ENCODE data around the gene BSN.

DNA sequence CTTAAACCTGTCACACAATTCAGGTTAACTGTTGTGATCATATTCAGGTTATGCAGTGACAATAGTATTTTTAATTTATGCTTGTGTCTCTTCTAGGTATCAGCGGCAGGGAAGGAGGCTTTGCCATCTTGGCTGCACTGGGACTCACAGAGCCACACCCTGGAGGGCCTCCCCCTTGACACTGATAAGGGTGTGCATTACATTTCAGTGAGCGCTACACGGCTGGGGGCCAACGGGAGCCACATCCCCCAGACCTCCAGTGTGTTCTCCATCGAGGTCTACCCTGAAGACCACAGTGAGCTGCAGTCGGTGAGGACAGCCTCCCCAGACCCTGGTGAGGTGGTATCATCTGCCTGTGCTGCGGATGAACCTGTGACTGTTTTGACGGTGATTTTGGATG is 23.6 kb upstream of the BSN start:
- TF ChIP-seq TAF1 (IDR thresholded peaks at IDR 0.05; ENCODE audit: low read depth) (no peak), TCF12 (IDR thresholded peaks at IDR 0.05; ENCODE audit: low read depth) (no peak), MAX (IDR thresholded peaks at IDR 0.05) (no peak), EP300 (IDR thresholded peaks at IDR 0.05; ENCODE audit: borderline replicate concordance) (no peak), ZBTB7A (IDR thresholded peaks at IDR 0.05; ENCODE audit: low read depth) (no peak), RAD21 (IDR thresholded peaks at IDR 0.05; ENCODE audit: low read depth) (no peak), EGR1 (IDR thresholded peaks at IDR 0.05) (no peak), YY1 (IDR thresholded peaks at IDR 0.05; ENCODE audit: low read depth) (no peak), USF1 (IDR thresholded peaks at IDR 0.05) (no peak), NFIC (IDR thresholded peaks at IDR 0.05) (no peak), CREB1 (IDR thresholded peaks at IDR 0.05; ENCODE audit: low read depth) (no peak), TEAD4 (IDR thresholded peaks at IDR 0.05) (no peak)
- TF ChIP-seq, protein P1, sequence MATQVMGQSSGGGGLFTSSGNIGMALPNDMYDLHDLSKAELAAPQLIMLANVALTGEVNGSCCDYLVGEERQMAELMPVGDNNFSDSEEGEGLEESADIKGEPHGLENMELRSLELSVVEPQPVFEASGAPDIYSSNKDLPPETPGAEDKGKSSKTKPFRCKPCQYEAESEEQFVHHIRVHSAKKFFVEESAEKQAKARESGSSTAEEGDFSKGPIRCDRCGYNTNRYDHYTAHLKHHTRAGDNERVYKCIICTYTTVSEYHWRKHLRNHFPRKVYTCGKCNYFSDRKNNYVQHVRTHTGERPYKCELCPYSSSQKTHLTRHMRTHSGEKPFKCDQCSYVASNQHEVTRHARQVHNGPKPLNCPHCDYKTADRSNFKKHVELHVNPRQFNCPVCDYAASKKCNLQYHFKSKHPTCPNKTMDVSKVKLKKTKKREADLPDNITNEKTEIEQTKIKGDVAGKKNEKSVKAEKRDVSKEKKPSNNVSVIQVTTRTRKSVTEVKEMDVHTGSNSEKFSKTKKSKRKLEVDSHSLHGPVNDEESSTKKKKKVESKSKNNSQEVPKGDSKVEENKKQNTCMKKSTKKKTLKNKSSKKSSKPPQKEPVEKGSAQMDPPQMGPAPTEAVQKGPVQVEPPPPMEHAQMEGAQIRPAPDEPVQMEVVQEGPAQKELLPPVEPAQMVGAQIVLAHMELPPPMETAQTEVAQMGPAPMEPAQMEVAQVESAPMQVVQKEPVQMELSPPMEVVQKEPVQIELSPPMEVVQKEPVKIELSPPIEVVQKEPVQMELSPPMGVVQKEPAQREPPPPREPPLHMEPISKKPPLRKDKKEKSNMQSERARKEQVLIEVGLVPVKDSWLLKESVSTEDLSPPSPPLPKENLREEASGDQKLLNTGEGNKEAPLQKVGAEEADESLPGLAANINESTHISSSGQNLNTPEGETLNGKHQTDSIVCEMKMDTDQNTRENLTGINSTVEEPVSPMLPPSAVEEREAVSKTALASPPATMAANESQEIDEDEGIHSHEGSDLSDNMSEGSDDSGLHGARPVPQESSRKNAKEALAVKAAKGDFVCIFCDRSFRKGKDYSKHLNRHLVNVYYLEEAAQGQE (IDR thresholded peaks at IDR 0.05; ENCODE audit: low read depth): no peak
